Activated CD8-positive, alpha-beta T cell treated with anti-CD3 and anti-CD28 coated beads for 36 hours (primary cell): ENCODE measurements around the gene GJC3. TPM values are rescaled to one million over a fixed set of nuclear protein-coding genes. Genes with fewer than 3 reads are reported as not detected.

ENCODE experiments used
- ATAC-seq: fragments of 200-7000 bp; cut with Tn5 transposase; one replicate; pipeline ENCODE4 v1.10.0; 2021; ENCODE audit warnings: mild to moderate bottlenecking, moderate library complexity
- CTCF ChIA-PET: fragments of 350-600 bp; sonication (Branson Sonifier 250); formaldehyde crosslinking; loops from one replicate; lab custom pipeline; 2021; ENCODE audit warnings: antibody characterized with exemption; lab: Charles Lee
- POLR2A ChIA-PET: fragments of 350-600 bp; sonication (Branson Sonifier 250); formaldehyde crosslinking; loops from one replicate; lab custom pipeline; 2021; ENCODE audit warnings: antibody characterized with exemption; lab: Charles Lee
- DNase-seq: peaks from one replicate; pipeline ENCODE4 v3.0.0-alpha.2; 2020
- H3K27ac Mint-ChIP-seq: one replicate; pipeline ENCODE4 v1.8.0; 2021; ENCODE audit warnings: mild to moderate bottlenecking, mixed read lengths
- H3K27me3 Mint-ChIP-seq: one replicate; pipeline ENCODE4 v1.8.0; 2021; ENCODE audit warnings: mixed read lengths
- H3K36me3 Mint-ChIP-seq: one replicate; pipeline ENCODE4 v1.8.0; 2021; ENCODE audit warnings: low read depth, mixed read lengths
- H3K4me1 Mint-ChIP-seq: one replicate; pipeline ENCODE4 v1.8.0; 2021; ENCODE audit warnings: low read depth, mixed read lengths
- H3K4me3 Mint-ChIP-seq: one replicate; pipeline ENCODE4 v1.8.0; 2021; ENCODE audit warnings: mild to moderate bottlenecking, moderate library complexity, mixed read lengths
- H3K9me3 Mint-ChIP-seq: one replicate; pipeline ENCODE4 v1.8.0; 2021; ENCODE audit warnings: mixed read lengths
- CTCF ChIP-seq: fragments of 200-600 bp; IDR thresholded peaks from one replicate; pipeline ENCODE4 v1.8.0; 2022; ENCODE audit warnings: antibody characterized with exemption, mild to moderate bottlenecking
- intact Hi-C: fragments of 100-400 bp; cut with micrococcal nuclease; formaldehyde crosslinking; loops from one replicate; pipeline ENCODE4 v1.10.0; 2022
- total RNA-seq, 2 experiments: library from RNA; stranded (reverse); gene quantifications; one replicate each; pipeline ENCODE4 v1.2.3, GENCODE V29; 2021

Gene GJC3
- total RNA-seq, 2 experiments from 2014 or later = 0.41 to 0.47 TPM

- Mint-ChIP-seq H3K4me3 (no peak overlapping the region), H3K27me3 (no peaks in the 10 kb centered on the region), H3K36me3 (peaks cover 1% of the 10 kb centered on the region), H3K9me3 (no peaks in the 10 kb centered on the region), H3K4me1 (no peaks in the 10 kb centered on the region), H3K27ac (no peak overlapping the region)
- POLR2A ChIA-PET = interaction anchor here (1.2 kb wide), 1 partner anchor 128 kb away, joined by 3 read pairs; no protein-coding TSS in a partner anchor
- CTCF ChIA-PET = no interaction called here
- no peak for ATAC-seq
- DNase-seq = no peak
- TF ChIP-seq CTCF = no peak
- intact Hi-C loops = no loop called here
These were observed 52.9 kb downstream of the GJC3 start for GRCh38 chr7:99876491-99876890.

Other genes with a start within 250 kb of the GJC3 start
- gene CYP3A5, start 249.6 kb downstream of the GJC3 start, total RNA-seq = not detected
- gene CYP3A7, start 194.4 kb downstream of the GJC3 start, total RNA-seq = not detected
- gene CYP3A4, start 145.4 kb downstream of the GJC3 start, total RNA-seq = not detected
- gene CYP3A43, start 101.6 kb downstream of the GJC3 start, total RNA-seq = not detected
- not detected for gene OR2AE1, start 52.6 kb downstream of the GJC3 start, total RNA-seq
- gene TRIM4, start 10.1 kb downstream of the GJC3 start, total RNA-seq = 10 to 100 TPM; 22.2 to 22.3 TPM
- gene AZGP1, start 46.4 kb upstream of the GJC3 start, total RNA-seq = not detected
- gene ZKSCAN1, start 86.0 kb upstream of the GJC3 start, total RNA-seq = 10 to 100 TPM; 41.9 to 47.3 TPM
- 1 to 10 TPM; 6.3 to 6.9 TPM for gene ZSCAN21, start 120.2 kb upstream of the GJC3 start, total RNA-seq
- 10 to 100 TPM; 16.4 to 18.9 TPM for gene ZNF3, start 152.1 kb upstream of the GJC3 start, total RNA-seq
- gene COPS6, start 159.3 kb upstream of the GJC3 start, total RNA-seq = 10 to 100 TPM; 81.3 to 86.3 TPM
- gene MCM7, start 171.8 kb upstream of the GJC3 start, total RNA-seq = 100 to 1,000 TPM; 456 to 476 TPM
- 10 to 100 TPM in 1 of 2 experiments, 1 to 10 TPM in 1; 9.8 to 10.9 TPM for gene AP4M1, start 172.0 kb upstream of the GJC3 start, total RNA-seq
- 10 to 100 TPM; 48.6 to 55.3 TPM for gene TAF6, start 189.7 kb upstream of the GJC3 start, total RNA-seq
- gene CNPY4, start 190.0 kb upstream of the GJC3 start, total RNA-seq = 10 to 100 TPM in 1 of 2 experiments, 1 to 10 TPM in 1; 9.8 to 10.4 TPM
- gene MBLAC1, start 197.3 kb upstream of the GJC3 start, total RNA-seq = 1 to 10 TPM; 1.9 to 2.1 TPM
- gene LAMTOR4, start 219.3 kb upstream of the GJC3 start, total RNA-seq = 100 to 1,000 TPM; 108 to 116 TPM
- gene TRAPPC14, start 229.1 kb upstream of the GJC3 start, total RNA-seq = 10 to 100 TPM; 15.7 to 17.4 TPM
- 1 to 10 TPM; 2.4 to 2.7 TPM for gene GAL3ST4, start 239.0 kb upstream of the GJC3 start, total RNA-seq
- 1 to 10 TPM; 3.7 to 4.3 TPM for gene GPC2, start 247.8 kb upstream of the GJC3 start, total RNA-seq
- 10 to 100 TPM; 13.2 to 15.8 TPM for gene STAG3, start 248.3 kb upstream of the GJC3 start, total RNA-seq